IPS DF 6.9 (cell line): ENCODE measurements around the gene RASGRP2.
A peak's percentile ranks its signal among the peaks of the same experiment; 100 is the strongest.

Experiments
- DNase-seq: peaks from one replicate; pipeline ENCODE4 v3.0.0-alpha.2; 2013; ENCODE audit warnings: low read depth, low spot score
- H3K27ac ChIP-seq: one replicate; pipeline ENCODE4 v1.5.1; 2013; ENCODE audit warnings: low read length, control low read depth
- H3K27me3 ChIP-seq: 2 replicates; pipeline ENCODE4 v1.6.1; 2013; ENCODE audit warnings: mild to moderate bottlenecking, low read length; ENCODE audit not compliant: control insufficient read depth, insufficient read depth
- H3K36me3 ChIP-seq: 2 replicates; pipeline ENCODE4 v1.6.1; 2013; ENCODE audit warnings: low read length; ENCODE audit not compliant: control insufficient read depth, insufficient read depth
- H3K4me1 ChIP-seq: 2 replicates; pipeline ENCODE4 v1.6.1; 2013; ENCODE audit warnings: low read length; ENCODE audit not compliant: control insufficient read depth, insufficient read depth
- H3K4me3 ChIP-seq: 2 replicates; pipeline ENCODE4 v1.5.1; 2013; ENCODE audit warnings: mild to moderate bottlenecking, low read length
- H3K9me3 ChIP-seq: 2 replicates; pipeline ENCODE4 v1.6.1; 2013; ENCODE audit warnings: low read length, inconsistent platforms; ENCODE audit not compliant: control insufficient read depth, insufficient read depth
- WGBS: extraction: QIAGEN DNeasy Blood & Tissue Kit; methylation state at CpG from one replicate; pipeline ENCODE4 v1.1.7; 2013; ENCODE audit warnings: mixed read lengths, missing lambda C conversion rate; ENCODE audit not compliant: insufficient read length, insufficient coverage; 5-methylcytosine and 5-hydroxymethylcytosine counted together

The RASGRP2 gene

DNA sequence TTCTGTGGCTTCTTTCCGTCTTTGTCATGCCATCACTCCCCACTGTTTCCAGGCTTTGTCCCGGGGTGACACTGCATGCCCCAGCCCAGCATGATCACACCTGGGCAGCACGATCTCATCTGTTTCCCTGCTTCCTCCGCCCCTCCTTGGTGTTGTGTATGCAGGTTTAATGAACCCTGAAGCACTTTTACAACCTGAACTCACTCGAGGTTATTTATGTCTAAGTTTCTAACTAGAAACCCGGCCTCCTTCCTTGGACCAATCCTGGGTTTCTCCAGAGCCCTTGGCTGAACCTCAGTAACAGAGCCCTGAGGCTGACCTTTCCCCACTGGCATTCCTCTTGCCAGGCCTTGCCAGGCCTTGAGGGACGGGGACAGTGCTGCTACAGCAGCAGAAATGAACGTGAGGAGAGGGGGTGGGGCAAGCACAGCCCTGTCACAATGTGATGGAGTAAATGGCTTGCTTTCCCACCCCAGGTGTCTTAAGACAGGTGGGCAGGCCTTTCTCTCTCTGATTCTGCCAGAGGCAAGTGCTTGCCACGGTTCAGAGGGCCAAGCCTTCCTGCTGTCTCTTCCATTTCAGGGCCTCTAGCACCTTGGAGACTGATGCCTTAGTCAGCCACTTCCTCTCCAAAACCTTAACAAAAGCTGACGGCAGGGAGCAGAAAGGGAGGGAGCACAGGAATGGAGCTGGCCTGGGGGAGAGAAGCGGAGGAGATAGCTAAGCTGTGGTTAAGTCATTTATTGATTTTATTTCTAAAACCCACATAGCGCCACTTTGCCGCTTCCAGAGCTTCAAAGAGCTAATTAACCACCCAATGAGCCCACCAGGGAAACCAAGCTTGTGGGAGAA lies 19.0 kb upstream of the RASGRP2 start:
- H3K4me1 ChIP-seq: peaks cover 30% of the 10 kb centered on the region
- no CpG with 5 or more reads among the region's 13 CpGs for WGBS
- H3K4me3 ChIP-seq: no peak overlapping the region
- peak overlapping the region; percentile 56 for H3K27ac ChIP-seq
- DNase-seq: no peak
- H3K36me3 ChIP-seq: peaks cover 30% of the 10 kb centered on the region
- no peaks in the 10 kb centered on the region for H3K9me3 ChIP-seq
- H3K27me3 ChIP-seq: no peaks in the 10 kb centered on the region

DNA sequence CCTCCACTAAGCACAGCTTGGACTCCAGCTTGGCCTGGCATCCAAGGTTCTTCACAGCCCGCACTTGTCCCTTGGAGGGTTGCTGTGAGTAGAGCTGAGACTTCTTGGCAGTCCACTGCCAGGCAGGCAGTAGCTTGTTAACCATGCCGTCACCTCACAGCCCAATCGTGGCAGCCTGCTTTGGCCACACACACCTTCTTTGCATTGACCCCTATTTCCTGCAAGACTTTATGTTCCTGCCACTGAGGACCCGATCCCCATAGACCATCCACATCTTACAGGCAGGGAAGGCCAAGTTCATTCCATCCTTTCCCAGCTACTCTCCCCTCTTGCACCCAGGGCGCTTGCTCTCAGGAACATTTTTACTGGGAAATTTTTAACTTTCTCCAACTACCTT lies 18.3 kb upstream of the RASGRP2 start:
- Histone ChIP-seq H3K27ac (peak overlapping the region; percentile 56), H3K27me3 (no peaks in the 10 kb centered on the region), H3K9me3 (no peaks in the 10 kb centered on the region), H3K36me3 (peaks cover 25% of the 10 kb centered on the region), H3K4me1 (peaks cover 30% of the 10 kb centered on the region), H3K4me3 (no peak overlapping the region)
- DNase-seq: no peak
- WGBS: no CpG with 5 or more reads among the region's 5 CpGs

DNA sequence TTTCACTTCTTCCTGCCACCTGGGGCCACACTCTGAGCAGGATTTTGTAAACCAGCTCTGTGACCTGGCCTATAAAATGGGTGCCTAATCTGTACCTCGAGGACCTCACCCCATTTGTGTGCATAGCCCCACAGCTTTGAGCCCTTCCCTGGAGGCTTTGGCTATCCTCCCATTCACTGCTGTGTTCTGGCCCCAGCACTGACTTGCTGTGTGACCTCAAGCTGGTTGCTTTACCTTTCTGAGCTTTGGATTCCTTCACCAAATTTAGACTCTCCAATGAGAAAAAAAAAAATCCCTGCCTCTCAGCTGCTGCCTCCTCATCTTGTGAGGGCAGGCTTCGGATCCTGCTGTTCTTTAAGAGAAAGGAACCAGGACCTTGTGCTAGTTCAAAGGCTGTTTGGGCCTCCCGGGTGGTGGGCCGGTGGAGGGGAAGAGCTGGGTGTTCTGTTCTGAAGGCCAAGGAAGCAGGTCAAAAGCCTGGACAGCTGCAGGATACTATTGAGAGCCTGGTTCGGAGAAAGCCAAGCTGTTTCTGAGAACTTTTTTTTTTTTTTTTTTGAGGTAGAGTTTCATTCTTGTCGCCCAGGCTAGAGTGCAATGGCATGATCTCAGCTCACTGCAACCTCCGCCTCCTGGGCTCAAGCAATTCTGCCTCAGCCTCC lies 16.9 kb upstream of the RASGRP2 start:
- DNase-seq: no peak
- Histone ChIP-seq H3K27me3 (no peaks in the 10 kb centered on the region), H3K4me1 (peaks cover 27% of the 10 kb centered on the region), H3K4me3 (no peak overlapping the region), H3K27ac (no peak overlapping the region), H3K36me3 (peaks cover 12% of the 10 kb centered on the region), H3K9me3 (no peaks in the 10 kb centered on the region)
- WGBS: no CpG with 5 or more reads among the region's 7 CpGs

DNA sequence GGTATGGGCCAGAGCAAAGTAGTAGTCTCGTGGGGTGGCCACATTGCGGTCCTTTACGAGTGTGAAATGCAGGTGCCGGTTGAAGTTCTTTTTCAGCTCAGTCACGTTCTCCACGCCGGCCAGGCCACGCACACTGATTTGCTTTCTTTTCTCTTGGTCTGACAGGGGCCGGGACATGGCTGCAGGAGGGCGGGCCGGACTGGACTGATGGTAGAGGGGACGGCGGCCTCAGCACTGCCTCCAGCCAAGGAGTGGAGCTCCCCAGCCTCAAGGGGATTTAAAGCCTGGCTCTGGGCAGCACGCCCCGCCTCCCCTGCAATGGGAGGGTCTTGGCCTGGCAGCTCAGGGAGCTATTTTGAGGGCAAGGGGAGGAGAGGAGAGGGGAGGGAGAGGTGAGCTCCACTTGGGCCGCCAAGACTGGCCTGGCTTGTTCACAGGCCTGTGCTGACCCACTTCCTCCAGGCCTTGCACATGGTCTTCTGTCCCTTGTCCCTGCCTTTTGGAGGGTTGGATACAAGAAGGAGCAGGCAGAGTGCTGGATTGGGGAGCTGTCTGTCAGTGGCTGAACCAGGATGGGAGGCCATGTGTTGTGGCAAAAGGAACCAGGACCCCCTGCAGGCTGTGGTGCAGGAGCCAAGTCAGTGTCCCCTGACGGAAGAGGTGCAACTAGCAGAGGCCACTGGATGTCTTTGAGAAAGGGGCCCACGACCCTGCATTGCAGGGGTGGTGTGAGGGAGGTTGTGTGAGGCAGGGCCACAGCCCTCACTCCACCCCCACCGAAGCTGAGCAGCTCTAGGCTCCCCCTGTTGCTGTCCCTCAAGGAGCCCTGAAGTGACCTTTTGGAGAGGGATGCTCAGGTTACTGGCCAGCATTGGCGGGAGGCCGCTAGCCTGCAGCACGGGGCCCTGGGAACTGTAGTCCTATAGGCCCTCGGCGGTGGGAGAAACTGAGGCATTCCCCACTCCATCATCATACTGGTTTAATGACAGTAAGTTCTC lies 16.1 kb upstream of the RASGRP2 start, which contains the start of gene PYGM:
Gene PYGM (minus strand): TSS at position 253 of the 998 bp plus-strand sequence. CDS start 76 bp downstream, at position 177.
- Histone ChIP-seq H3K4me3 (no peak within 1 kb of the TSS), H3K36me3 (peaks cover 4% of the 10 kb centered on the region), H3K9me3 (no peaks in the 10 kb centered on the region), H3K27me3 (no peaks in the 10 kb centered on the region), H3K27ac (no peak within 1 kb of the TSS), H3K4me1 (peaks cover 27% of the 10 kb centered on the region)
- WGBS: no CpG with 5 or more reads among the region's 24 CpGs
- DNase-seq: no peak

DNA sequence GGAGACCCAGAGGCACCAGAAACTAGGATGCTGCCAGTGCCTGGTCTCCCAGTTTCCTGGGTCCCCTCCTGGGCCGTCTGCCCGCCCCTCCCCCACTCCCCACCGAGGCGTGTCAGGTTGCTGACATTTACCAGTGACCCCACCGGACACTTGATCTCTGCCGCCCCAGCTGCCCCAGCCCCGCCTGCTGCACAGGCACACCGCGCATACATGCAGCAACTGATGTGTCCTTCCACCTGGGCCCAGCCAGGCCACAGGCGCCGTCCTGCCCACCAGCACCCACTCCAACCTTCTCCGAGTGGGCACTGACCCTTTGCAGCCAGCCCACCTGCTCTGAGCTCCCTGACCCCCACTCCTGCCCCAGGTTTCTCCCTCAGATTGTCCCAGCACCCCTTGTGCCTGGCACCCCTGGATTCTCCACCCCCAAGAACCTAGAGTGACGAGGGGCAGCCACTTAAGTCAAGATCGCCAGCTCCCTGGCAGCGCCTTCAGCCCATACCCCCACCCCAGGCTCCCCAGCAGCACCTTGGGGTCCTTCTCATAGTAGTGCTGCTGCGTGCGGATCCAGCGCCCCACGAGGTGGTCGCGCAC lies 15.3 kb upstream of the RASGRP2 start:
- no CpG with 5 or more reads among the region's 21 CpGs for WGBS

DNA sequence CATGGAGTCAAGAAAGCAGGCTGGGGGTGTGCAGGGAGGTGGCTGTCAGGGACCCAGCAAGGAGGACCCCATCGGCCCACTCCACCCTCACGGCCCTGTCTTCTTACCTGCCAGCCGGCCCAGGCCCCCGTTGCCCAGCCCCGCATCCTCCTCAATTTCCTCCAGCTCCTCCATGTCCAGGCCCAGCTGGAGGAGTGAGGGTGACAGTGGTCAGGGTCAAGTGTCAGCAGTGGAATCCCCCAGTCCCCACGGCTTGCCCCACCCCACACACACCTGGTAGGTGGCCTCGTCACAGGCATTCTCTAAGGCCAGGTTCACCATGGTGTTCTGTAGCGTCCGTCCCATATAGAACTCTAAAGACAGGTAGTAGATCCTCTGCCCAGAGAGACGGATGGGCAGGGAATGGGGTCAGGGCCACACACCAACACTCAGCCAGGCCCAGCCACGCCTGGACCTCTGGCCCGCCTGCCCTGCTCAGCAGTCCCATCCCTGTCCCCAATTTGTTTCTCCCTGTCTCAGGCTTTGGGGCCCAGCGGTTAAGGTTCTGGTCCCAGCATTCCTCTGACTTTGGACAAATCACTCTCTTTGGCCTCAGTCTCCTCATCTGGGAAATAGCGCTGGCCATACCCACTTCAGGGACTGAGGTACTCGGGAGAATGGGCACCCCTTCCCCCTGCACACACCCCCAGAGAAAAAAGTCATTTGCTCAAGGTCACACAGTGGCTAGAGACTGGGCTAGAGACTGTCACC lies 14.6 kb upstream of the RASGRP2 start:
- no peak overlapping the region for H3K4me3 ChIP-seq
- H3K27ac ChIP-seq: no peak overlapping the region
- no peaks in the 10 kb centered on the region for H3K27me3 ChIP-seq
- no peak for DNase-seq
- peaks cover 20% of the 10 kb centered on the region for H3K4me1 ChIP-seq
- H3K36me3 ChIP-seq: no peaks in the 10 kb centered on the region; the same call in 1 of the 2 replicates
- WGBS: no CpG with 5 or more reads among the region's 15 CpGs
- no peaks in the 10 kb centered on the region for H3K9me3 ChIP-seq

More for the DNA sequence above, 15.3 kb upstream of the RASGRP2 start:
- H3K27me3 ChIP-seq: no peaks in the 10 kb centered on the region
- peaks cover 25% of the 10 kb centered on the region for H3K4me1 ChIP-seq
- H3K27ac ChIP-seq: no peak overlapping the region
- H3K36me3 ChIP-seq: no peaks in the 10 kb centered on the region; the same call in 1 of the 2 replicates
- H3K4me3 ChIP-seq: no peak overlapping the region
- H3K9me3 ChIP-seq: no peaks in the 10 kb centered on the region
- DNase-seq: no peak

DNA sequence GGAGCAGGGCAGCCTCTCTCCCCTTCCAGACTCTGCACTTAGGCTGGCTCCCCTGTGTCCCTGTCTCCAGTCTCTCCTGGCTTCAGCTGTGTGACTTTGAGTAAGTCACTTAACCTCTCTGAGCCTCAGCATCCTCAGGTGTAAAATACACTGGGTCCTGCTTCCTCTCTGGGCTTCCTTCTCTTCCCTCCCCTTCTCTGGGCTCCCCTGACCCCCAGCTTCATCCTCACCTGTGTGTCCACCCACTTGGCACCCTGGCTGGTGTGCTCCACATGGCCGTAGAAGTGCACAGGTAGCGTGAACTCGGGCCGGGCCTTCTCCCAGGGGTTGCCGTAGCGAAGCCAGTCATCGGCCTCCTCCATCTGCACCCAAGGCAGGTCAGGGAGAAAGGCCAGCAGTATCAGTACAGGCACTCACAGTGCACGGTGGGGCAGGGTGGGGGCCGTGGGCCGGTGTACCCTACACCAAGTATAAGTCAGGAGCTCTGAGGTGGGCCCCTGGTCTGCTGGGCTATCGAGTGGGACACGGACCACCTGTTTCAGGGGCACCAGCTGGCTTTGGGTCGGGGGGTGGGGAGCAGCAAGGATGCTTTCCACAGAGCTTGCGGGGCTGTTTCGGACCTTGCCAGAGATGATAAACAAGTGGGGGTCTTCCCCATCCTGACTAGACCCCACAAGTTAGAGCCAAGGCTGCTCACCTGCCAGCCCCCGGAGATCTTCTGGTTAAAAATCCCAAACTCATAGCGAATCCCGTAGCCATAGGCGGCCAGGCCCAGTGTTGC lies 13.8 kb upstream of the RASGRP2 start:
- Histone ChIP-seq H3K27ac (no peak overlapping the region), H3K9me3 (no peaks in the 10 kb centered on the region), H3K4me1 (peaks cover 16% of the 10 kb centered on the region), H3K36me3 (no peaks in the 10 kb centered on the region; the same call in 1 of the 2 replicates), H3K4me3 (no peak overlapping the region), H3K27me3 (no peaks in the 10 kb centered on the region)
- no CpG with 5 or more reads among the region's 19 CpGs for WGBS
- DNase-seq: no peak

DNA sequence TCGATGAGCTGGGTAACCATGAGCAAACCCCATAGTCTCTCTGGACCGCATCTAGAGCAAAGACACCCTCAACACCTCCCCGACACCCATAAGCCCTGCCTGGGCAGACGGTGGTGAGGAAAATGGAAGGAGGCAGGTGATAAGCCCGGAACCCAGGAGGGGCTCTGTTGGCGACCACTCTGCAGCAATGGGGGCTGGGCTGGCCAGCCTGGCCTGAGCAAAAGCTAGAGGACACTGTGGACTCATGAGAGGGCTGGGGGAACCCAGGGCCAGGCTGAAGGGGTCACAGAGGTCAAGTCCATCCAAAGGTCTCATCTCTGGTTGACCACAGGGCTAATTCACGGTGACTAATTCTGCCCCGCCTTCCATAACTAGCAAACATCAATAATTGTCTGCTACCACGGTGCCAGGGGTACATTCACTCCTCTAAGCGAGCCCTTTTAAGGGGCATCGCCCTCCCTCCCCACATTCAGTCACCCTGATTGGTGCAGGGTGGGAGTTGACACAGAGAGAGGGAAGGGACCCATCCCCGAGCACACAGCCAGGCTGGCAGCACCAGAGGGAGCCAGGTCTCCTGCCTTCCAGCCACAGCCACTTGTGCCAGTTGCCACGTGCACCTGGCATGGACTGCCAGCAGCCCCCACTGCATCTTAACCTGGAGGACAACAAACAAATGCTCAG lies 11.9 kb upstream of the RASGRP2 start:
- no peak for DNase-seq
- no peak overlapping the region for H3K27ac ChIP-seq
- no peaks in the 10 kb centered on the region for H3K9me3 ChIP-seq
- H3K4me3 ChIP-seq: no peak overlapping the region
- no CpG with 5 or more reads among the region's 13 CpGs for WGBS
- no peaks in the 10 kb centered on the region; the same call in 1 of the 2 replicates for H3K36me3 ChIP-seq
- no peaks in the 10 kb centered on the region for H3K27me3 ChIP-seq
- peaks cover 13% of the 10 kb centered on the region for H3K4me1 ChIP-seq
